HPDE6-E6E7 (cell line): Measurements from ENCODE around the gene CDS1.
"Not testable (repeated sequence)": the region's sequence is repeated elsewhere in the genome, so short reads cannot be mapped to it uniquely, and the experiment has no call there.

Source experiments
- DNase-seq: peaks from one replicate; pipeline ENCODE4 v3.0.0; 2011; ENCODE audit warnings: missing footprints; ENCODE audit errors: extremely low spot score

Gene CDS1

DNA sequence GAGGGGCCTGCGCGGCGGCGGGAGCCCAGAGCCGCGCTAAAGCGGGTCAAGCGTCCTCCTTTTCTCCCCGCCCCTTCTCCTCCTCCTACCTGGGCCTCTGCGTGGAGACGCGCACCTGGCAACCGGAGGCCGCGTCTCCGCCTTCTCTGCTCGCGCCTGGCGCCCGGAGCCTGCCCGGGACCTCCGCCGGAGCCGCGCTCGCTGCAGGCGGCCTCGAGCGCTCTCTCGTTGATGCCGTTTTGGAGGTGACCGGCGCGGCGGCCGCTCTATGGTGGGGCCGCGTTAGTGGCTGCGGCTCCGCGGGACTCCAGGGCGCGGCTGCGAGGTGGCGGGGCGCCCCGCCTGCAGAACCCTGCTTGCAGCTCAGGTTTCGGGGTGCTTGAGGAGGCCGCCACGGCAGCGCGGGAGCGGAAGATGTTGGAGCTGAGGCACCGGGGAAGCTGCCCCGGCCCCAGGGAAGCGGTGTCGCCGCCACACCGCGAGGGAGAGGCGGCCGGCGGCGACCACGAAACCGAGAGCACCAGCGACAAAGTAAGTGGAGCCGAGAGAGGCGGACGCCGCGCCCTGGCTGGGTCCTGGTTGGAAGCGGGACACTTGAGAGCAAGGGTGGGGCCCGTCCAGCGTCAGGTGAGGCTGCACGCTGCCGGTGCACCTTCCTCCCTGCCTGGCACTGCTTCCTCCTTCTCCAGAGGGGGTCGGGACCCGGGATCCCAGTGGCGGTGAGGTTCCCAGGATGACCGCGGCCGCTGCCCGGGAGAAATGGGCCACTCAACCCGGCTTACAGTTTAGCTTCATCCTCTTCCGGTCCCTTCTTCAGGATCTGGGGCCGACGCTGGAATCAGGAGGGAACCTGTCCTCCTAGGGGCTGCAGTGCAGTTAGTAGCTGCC is at the start of gene CDS1:
Gene CDS1 (plus strand): TSS at position 140 of the 888 bp plus-strand sequence. CDS start 275 bp downstream, at position 415.
- no peak for DNase-seq

- no peak for DNase-seq
Measured at GRCh38 chr4:84535901-84536300, 47.0 kb upstream of the CDS1 start.

GRCh38 chr4:84545093-84545492 is 37.8 kb upstream of the CDS1 start:
- no peak for DNase-seq

- DNase-seq, result no peak
Measured at GRCh38 chr4:84547211-84547610, 35.7 kb upstream of the CDS1 start.

GRCh38 chr4:84549191-84549590 is 33.7 kb upstream of the CDS1 start:
- DNase-seq, result not testable (repeated sequence)

- DNase-seq, result no peak
Measured at GRCh38 chr4:84562156-84562555, 20.8 kb upstream of the CDS1 start.

DNA sequence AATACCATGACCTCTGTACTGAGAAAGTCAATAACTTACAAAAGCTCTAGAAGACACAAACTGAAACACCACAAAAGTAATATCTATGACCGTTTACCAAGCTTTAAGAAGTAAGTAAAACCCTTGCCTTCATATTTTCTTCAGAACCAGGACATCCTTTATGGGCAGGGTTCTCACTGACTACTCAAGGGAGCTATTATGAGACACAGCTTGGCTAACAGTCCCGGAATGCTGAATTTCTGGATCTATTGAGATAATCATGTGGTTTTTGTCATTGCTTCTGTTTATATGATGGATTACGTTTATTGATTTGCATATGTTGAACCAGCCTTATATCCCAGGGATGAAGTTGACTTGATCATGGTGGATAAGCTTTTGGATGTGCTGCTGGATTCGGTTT is 19.9 kb upstream of the CDS1 start:
- no peak for DNase-seq

GRCh38 chr4:84565951-84566350 is 17.0 kb upstream of the CDS1 start:
- DNase-seq, result no peak

DNA sequence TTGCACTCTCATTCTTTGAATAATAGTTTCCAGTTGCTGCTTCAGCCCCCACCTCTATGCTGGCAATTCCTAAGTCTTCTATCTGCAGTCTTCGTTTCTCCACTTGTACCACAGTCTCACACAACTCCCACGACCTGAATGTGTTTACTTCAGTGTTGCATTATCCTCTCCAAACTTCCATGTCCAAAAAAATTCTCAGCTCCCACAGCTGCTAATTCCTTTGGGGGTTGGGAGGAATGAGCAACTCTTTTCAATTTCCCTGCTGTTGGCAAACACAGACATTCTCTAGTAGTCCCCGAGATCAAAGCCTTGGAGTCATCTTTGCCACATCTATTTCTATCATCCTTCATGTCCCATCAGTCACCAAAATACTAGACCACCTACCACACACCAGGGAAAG is 14.4 kb upstream of the CDS1 start:
- DNase-seq, result no peak

DNA sequence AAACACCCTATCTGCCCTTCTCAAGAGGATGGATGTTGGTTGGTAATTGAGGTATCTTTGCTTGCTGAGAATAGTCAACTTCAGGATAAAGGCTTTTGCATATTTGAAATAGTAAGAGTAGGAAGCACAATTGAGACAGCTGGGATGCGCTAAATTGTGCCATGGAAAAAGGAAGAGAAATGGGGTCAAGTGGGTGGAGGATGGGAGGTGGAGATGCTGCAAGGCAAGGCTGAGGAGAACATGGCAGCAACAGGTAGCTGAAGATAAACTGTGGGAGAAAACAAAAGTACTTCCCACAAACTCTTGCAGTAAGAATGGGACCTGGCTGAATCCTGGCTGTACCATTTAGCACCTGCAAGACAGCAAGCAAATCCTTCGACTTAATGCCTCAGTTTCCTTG is 13.9 kb upstream of the CDS1 start:
- no peak for DNase-seq

DNA sequence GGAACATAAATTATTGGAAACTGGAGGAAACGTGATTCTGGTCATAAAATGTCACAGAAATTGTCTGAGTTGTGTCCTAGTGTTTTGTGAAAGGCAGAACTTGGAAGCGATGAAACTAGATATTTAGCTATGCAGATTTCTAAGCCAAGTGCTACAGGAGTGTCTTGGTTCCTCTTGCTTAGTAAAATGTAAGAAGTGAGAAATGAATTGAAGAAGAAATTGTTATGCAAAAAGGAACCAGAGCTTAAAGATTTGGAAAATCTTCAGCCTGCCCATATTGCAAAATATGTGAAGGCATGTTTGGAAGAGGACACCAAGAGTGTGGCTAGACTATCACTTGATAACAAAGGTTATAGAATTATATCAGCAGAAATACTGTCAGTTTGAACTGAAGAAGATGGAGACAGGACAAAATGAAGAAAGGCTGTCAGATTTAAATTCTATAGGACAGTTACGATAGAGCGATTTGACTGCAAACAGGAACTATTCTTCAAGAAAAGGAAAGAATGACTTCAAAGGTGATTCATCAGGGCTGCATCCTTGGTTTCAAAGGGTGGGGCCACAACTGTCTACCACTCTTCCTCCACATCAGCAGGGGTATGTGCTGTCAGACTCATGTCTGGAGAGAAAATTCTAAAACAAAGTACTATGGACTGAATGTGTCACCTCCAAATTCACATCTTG is 9.4 kb upstream of the CDS1 start:
- no peak for DNase-seq

DNA sequence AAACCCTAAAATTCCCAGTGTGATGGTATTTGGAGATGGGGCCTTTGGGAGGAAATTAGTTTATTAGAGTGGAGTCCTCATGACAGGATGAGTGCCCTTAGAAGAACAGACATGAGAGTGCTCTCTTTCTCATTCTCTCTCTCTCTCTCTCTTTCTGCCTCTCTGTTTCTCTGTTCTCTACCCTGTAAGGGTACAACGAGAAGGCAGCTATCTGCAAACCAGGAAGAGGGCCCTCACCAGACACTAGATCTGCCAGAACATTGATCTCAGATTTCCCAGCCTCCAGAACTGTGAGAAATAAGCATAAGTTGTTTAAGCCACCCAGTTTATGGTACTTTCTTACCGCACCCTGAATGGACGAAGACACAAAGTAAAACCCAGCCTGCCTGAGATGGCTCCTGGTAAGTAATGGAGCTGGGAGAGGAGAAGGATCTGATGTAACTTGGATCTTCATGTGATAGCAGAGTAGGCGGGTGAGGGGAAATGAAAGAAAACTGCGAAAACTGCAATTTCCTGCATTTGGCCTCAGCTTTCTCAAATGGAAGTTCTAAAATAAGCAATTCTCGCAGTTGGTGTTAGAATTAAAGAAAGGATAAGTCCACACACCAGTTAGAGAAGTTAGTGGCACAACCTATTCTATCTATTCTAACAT is 8.7 kb upstream of the CDS1 start:
- no peak for DNase-seq

- DNase-seq, result no peak
Measured at GRCh38 chr4:84578540-84579402, 4.2 kb upstream of the CDS1 start.

GRCh38 chr4:84579403-84579776 is 3.5 kb upstream of the CDS1 start:
- no peak for DNase-seq

DNA sequence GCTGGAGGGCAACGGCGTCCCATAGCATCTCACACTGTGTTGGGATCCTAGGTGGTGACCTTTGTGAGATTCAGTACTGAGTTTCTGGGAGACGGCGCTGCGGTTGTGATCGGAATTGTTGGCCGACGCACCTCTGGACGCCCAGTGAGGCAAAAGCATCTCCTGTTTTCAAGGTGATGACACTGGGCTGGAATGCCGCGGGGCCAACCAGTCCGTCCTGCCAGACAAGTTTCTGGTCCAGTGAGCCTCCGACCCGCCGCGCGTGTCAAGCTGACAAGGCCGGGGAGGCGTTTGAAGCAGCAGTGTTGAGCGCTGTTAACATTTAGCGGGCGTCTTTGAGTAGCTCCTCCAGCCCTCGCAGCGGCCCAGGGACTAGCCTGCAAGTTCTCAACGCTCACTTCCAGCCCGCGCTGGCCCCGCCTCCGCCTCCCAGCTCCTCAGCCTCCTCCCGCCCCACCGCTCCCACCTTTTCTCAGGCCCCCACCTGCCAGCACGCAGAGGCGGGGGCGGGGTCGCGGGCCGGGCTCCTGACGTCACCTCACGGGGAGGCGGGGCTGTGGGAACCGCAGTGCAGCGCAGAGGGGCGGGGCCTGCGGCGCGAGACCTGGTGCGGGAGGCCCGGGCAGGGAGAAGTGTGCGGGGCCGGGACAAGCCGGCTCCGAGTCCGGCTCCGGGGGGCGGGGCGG is 482 bp upstream of the CDS1 start:
- peak; percentile 86 for DNase-seq

DNA sequence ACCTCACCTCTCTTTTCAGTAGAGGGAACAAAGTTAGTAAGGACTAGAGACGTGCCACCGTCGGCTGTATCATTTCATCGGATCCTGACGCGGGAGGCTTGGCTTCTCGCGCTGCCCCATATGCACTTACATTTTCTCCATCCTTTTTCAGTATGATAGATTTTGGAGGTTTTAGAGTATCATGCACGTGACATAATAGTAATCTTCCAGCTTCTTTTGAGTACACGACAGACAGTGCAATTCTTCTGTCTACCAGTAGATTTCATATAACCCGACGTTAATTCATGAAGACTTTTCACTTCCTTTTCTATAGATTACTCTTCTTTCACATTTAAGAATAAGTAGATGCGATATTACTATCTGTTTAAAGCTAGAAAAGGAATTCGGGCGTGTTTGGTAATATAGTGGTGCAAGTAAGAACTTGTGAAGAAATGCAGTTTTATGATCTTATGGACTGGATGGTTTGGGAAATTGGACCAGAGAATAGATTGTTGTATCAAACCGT is 1.0 kb downstream of the CDS1 start:
- DNase-seq, result no peak

DNA sequence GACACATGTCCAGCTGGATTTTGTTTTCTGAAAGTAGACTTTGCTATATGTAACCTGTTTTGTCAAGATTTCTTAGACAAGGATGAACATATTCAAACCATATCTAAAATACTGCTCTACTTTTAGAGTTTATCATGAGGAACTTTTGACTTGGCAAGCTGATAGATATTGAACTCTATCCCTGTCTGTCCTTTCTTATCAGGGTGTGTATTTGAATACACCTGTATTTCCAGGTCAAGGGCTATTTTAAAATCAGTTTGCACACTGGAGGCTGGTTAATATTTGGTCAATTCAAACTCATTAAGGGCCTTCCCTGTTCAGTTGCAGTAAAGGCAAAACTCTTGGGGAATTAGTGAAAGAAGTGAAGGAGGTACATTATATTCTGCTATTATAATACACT is 2.3 kb downstream of the CDS1 start:
- DNase-seq, result no peak

GRCh38 chr4:84594724-84595123 is 11.8 kb downstream of the CDS1 start:
- no peak for DNase-seq

DNA sequence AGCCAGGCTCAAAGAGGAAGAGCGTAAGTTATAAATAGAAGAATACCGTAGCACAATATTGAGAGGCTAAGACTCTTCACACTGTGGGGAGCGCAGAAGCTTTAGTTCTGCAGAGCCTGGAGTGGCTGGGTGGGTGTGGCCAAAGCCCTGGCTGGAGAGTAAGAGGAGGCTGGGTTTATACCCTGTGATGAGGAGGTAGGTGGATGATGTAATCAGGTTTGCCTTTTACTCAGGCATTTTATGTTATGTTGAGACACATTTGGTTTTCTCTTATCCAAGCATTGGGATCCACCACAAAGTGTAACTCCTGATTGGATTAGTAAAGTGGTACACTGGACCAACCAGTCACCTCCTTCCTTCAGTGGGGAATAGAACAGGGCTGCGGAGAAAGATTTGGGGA is 13.9 kb downstream of the CDS1 start:
- peak; percentile 83 for DNase-seq

GRCh38 chr4:84597450-84597849 is 14.5 kb downstream of the CDS1 start:
- peak; percentile 54 for DNase-seq

DNA sequence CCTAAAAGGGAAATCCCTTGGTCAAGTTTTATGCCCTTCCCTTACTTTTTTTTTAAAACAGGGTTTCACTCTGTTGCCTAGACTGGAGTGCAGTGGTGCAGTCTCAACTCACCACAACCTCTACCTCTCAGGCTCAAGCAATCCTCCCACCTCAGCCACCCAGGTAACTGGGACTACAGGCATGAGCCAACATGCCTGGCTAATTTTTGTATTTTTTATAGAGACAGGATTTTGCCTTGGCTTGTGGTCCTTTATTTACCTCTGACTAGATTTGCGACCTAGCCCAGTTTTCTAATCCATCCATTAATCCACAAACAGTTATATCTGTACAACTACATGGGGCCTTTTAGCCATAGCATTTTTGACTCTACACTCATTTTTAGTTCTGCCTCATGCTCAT is 23.7 kb downstream of the CDS1 start:
- DNase-seq, result no peak
